Trophoblast cell (in vitro differentiated cells and primary cell): Measurements from ENCODE around the gene KIAA2012.

Source experiments
- DNase-seq, 2 donors: peaks; one replicate each; pipeline ENCODE4 v3.0.0-alpha.2; 2016
- H2AFZ ChIP-seq: 2 replicates; pipeline ENCODE4 v1.6.1; 2013; ENCODE audit warnings: low read length, moderate library complexity, mild to moderate bottlenecking; ENCODE audit not compliant: insufficient read depth, poor library complexity
- H2AK5ac ChIP-seq: 2 replicates; pipeline ENCODE4 v1.6.1; 2013; ENCODE audit warnings: mild to moderate bottlenecking, low read length
- H2BK120ac ChIP-seq: 2 replicates; pipeline ENCODE4 v1.6.1; 2013; ENCODE audit warnings: low read length, mild to moderate bottlenecking, moderate library complexity; ENCODE audit not compliant: insufficient read depth, poor library complexity
- H2BK12ac ChIP-seq: 2 replicates; pipeline ENCODE4 v1.6.1; 2013; ENCODE audit warnings: mild to moderate bottlenecking, low read length, moderate library complexity
- H2BK5ac ChIP-seq: 2 replicates; pipeline ENCODE4 v1.6.1; 2013; ENCODE audit warnings: low read length, low read depth, moderate library complexity, mild to moderate bottlenecking; ENCODE audit not compliant: poor library complexity
- H3K14ac ChIP-seq: 2 replicates; pipeline ENCODE4 v1.6.1; 2013; ENCODE audit warnings: mild to moderate bottlenecking, low read length
- H3K18ac ChIP-seq: 2 replicates; pipeline ENCODE4 v1.6.1; 2013; ENCODE audit warnings: mild to moderate bottlenecking, low read length
- H3K23ac ChIP-seq: 2 replicates; pipeline ENCODE4 v1.6.1; 2013; ENCODE audit warnings: low read length
- H3K27ac ChIP-seq: 2 replicates; pipeline ENCODE4 v1.5.1; 2013; ENCODE audit warnings: low read depth, mild to moderate bottlenecking, inconsistent platforms, low read length, moderate library complexity
- H3K27me3 ChIP-seq: 2 replicates; pipeline ENCODE4 v1.6.1; 2013; ENCODE audit warnings: inconsistent platforms, mild to moderate bottlenecking, low read length, moderate library complexity; ENCODE audit not compliant: insufficient read depth
- H3K36me3 ChIP-seq, 2 experiments: 1 replicate in 1 of 2; 2 replicates in 1 of 2; pipeline ENCODE4 v1.6.1; 2013; ENCODE audit warnings: low read length in 2 of 2, mild to moderate bottlenecking in 2 of 2, moderate library complexity in 1 of 2; ENCODE audit not compliant: insufficient read depth in 2 of 2, control insufficient read depth in 1 of 2
- H3K4ac ChIP-seq: 2 replicates; pipeline ENCODE4 v1.6.1; 2013; ENCODE audit warnings: low read depth, mild to moderate bottlenecking, low read length, moderate library complexity
- H3K4me1 ChIP-seq, 2 experiments: 1 replicate in 1 of 2; 2 replicates in 1 of 2; pipeline ENCODE4 v1.6.1; 2013; ENCODE audit warnings: low read length in 2 of 2, mild to moderate bottlenecking in 2 of 2, moderate library complexity in 1 of 2; ENCODE audit not compliant: insufficient read depth in 2 of 2, control insufficient read depth in 1 of 2
- H3K4me2 ChIP-seq: 2 replicates; pipeline ENCODE4 v1.6.1; 2013; ENCODE audit warnings: inconsistent platforms, mild to moderate bottlenecking, low read length, moderate library complexity
- H3K4me3 ChIP-seq: 2 replicates; pipeline ENCODE4 v1.5.1; 2013; ENCODE audit warnings: mild to moderate bottlenecking, low read depth, low read length, inconsistent platforms
- H3K79me1 ChIP-seq: one replicate; pipeline ENCODE4 v1.6.1; 2013; ENCODE audit warnings: low read length
- H3K79me2 ChIP-seq: 2 replicates; pipeline ENCODE4 v1.6.1; 2013; ENCODE audit warnings: low read length, mild to moderate bottlenecking; ENCODE audit not compliant: control insufficient read depth, insufficient read depth, poor library complexity
- H3K9ac ChIP-seq: 2 replicates; pipeline ENCODE4 v1.6.1; 2013; ENCODE audit warnings: mild to moderate bottlenecking, low read length
- H3K9me3 ChIP-seq: 2 replicates; pipeline ENCODE4 v1.6.1; 2013; ENCODE audit warnings: low read depth, mild to moderate bottlenecking, control low read depth, inconsistent platforms, low read length; ENCODE audit not compliant: insufficient read depth
- H4K12ac ChIP-seq: 2 replicates; pipeline ENCODE4 v1.6.1; 2013; ENCODE audit warnings: low read depth, mild to moderate bottlenecking, low read length, moderate library complexity
- H4K8ac ChIP-seq: 2 replicates; pipeline ENCODE4 v1.6.1; 2013; ENCODE audit warnings: low read depth, mild to moderate bottlenecking, low read length, moderate library complexity
- H4K91ac ChIP-seq: one replicate; pipeline ENCODE4 v1.6.1; 2013; ENCODE audit warnings: low read depth, mild to moderate bottlenecking, low read length, moderate library complexity
- WGBS: extraction: QIAGEN DNeasy Blood & Tissue Kit; methylation state at CpG from one replicate; pipeline ENCODE4 v1.1.7; 2013; ENCODE audit warnings: missing lambda C conversion rate; ENCODE audit not compliant: insufficient read length, insufficient coverage; ENCODE audit errors: extremely low coverage; 5-methylcytosine and 5-hydroxymethylcytosine counted together

The KIAA2012 gene

DNA sequence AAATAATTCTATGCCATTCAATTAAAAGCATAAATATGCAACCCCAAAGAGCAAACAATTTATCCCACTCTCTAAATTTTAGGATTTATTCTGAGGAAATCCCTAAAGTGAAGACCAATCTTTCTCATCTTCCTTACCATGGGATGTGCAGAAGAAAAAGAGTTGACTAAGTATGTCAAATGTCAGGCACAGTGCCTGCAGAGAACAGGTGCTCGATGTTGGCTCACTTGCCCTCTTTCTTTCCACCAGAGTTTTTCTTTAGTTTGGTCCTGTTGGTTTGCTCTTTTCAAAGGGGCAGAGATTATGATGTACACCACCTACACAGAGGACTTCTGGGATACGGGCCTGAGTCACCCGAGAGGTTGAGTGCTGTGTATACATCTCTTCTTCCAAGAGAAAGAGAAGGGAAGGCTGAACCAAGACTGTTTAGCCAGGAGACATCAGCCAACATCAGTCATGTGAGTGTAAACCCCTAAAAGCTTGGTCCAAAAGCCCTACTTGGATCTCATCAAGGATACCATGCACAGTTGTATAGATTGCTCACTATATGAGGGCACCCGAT is 113.7 kb downstream of the KIAA2012 start:
- Histone ChIP-seq H3K27me3 (no peaks in the 10 kb centered on the region), H3K9me3 (no peaks in the 10 kb centered on the region), H4K91ac (no peak overlapping the region), H3K79me2 (no peaks in the 10 kb centered on the region), H3K4ac (no peak overlapping the region), H4K12ac (no peak overlapping the region), H3K9ac (no peak overlapping the region), H2AFZ (no peak overlapping the region), H3K36me3 (no peaks in the 10 kb centered on the region), H3K4me1 (no peaks in the 10 kb centered on the region), H3K4me3 (no peak overlapping the region), H3K4me2 (no peak overlapping the region), H3K14ac (no peak overlapping the region), H3K79me1 (no peaks in the 10 kb centered on the region), H2AK5ac (no peak overlapping the region), H3K18ac (no peak overlapping the region), H4K8ac (no peak overlapping the region), H2BK12ac (no peak overlapping the region), H3K23ac (no peak overlapping the region), H2BK5ac (no peak overlapping the region), H2BK120ac (no peak overlapping the region), H3K27ac (no peak overlapping the region)
- WGBS, result no CpG with 5 or more reads among the region's 4 CpGs
- no peak for DNase-seq

DNA sequence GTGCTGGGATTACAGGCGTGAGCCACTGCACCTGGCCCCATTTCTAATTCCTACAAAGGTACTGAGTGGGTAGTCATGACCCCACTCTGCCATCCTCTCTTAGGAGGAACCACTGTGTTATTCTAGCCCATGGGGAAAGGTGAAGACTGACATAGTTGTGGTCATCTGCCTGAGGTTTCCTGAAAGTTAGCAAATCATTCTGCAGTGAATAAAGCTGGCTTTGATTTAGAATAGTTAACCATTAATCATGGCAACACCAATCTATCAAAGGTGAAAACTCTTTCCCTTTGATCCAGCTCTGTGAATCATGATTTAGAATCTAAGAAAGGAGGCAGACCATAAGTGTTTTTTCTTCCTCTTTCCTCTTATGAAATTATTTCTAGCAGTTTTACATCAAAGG is 114.5 kb downstream of the KIAA2012 start:
- no peak overlapping the region for H3K9ac ChIP-seq
- no peak overlapping the region for H4K12ac ChIP-seq
- H2AFZ ChIP-seq, result no peak overlapping the region
- H3K79me2 ChIP-seq, result no peaks in the 10 kb centered on the region
- H2BK5ac ChIP-seq, result no peak overlapping the region
- no peak overlapping the region for H3K27ac ChIP-seq
- H2BK120ac ChIP-seq, result no peak overlapping the region
- H3K4me1 ChIP-seq, result no peaks in the 10 kb centered on the region
- H3K9me3 ChIP-seq, result no peaks in the 10 kb centered on the region
- H3K4ac ChIP-seq, result no peak overlapping the region
- no peaks in the 10 kb centered on the region for H3K79me1 ChIP-seq
- no peak overlapping the region for H2AK5ac ChIP-seq
- no peak overlapping the region for H3K4me2 ChIP-seq
- H3K18ac ChIP-seq, result no peak overlapping the region
- H3K23ac ChIP-seq, result no peak overlapping the region
- no peak overlapping the region for H4K91ac ChIP-seq
- no peak overlapping the region for H4K8ac ChIP-seq
- H3K14ac ChIP-seq, result no peak overlapping the region
- no peak overlapping the region for H2BK12ac ChIP-seq
- no peak for DNase-seq
- WGBS, result no CpG with 5 or more reads among the region's 1 CpG
- no peaks in the 10 kb centered on the region for H3K27me3 ChIP-seq
- no peaks in the 10 kb centered on the region for H3K36me3 ChIP-seq
- H3K4me3 ChIP-seq, result no peak overlapping the region

DNA sequence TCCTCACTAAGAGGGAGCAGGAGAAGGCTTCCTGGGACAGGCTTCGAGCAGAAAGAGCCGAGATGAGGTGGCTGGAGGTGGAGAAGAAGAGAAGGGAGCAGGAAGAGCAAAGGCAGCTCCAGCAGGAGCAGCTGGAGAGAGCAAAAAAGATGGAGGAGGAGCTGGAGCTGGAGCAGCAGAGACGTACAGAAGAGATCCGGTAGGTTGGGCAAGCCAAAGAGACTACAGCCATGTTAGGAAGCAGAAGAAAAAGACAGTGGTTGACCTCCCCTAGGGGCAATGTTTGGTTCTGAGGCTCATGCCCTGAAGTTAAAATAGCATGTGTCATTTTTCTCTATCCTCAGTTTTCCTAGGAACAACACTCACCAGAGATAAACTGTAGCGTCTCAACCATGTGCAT is 120.2 kb downstream of the KIAA2012 start:
- Histone ChIP-seq H3K4ac (no peak overlapping the region), H3K9me3 (no peaks in the 10 kb centered on the region), H2BK120ac (no peak overlapping the region), H2BK5ac (no peak overlapping the region), H3K18ac (no peak overlapping the region), H2AFZ (no peak overlapping the region), H3K27me3 (no peaks in the 10 kb centered on the region), H3K27ac (no peak overlapping the region), H3K23ac (no peak overlapping the region), H4K91ac (no peak overlapping the region), H3K79me2 (no peaks in the 10 kb centered on the region), H3K14ac (no peak overlapping the region), H4K12ac (no peak overlapping the region), H3K79me1 (no peaks in the 10 kb centered on the region), H2BK12ac (no peak overlapping the region), H2AK5ac (no peak overlapping the region), H4K8ac (no peak overlapping the region), H3K4me1 (no peaks in the 10 kb centered on the region), H3K36me3 (no peaks in the 10 kb centered on the region), H3K4me2 (no peak overlapping the region), H3K4me3 (no peak overlapping the region), H3K9ac (no peak overlapping the region)
- no peak for DNase-seq
- no CpG with 5 or more reads among the region's 5 CpGs for WGBS

GRCh38 chr2:202193881-202194353 is 120.9 kb downstream of the KIAA2012 start:
- Histone ChIP-seq H4K8ac (no peak overlapping the region), H3K4me2 (no peak overlapping the region), H3K36me3 (no peaks in the 10 kb centered on the region), H2AFZ (no peak overlapping the region), H3K23ac (no peak overlapping the region), H3K18ac (no peak overlapping the region), H3K14ac (no peak overlapping the region), H3K27ac (no peak overlapping the region), H3K4me3 (no peak overlapping the region), H2BK5ac (no peak overlapping the region), H2AK5ac (no peak overlapping the region), H4K12ac (no peak overlapping the region), H4K91ac (no peak overlapping the region), H3K79me2 (no peaks in the 10 kb centered on the region), H3K9ac (no peak overlapping the region), H3K9me3 (no peaks in the 10 kb centered on the region), H3K27me3 (no peaks in the 10 kb centered on the region), H2BK12ac (no peak overlapping the region), H3K4me1 (no peaks in the 10 kb centered on the region), H3K79me1 (no peaks in the 10 kb centered on the region), H3K4ac (no peak overlapping the region), H2BK120ac (no peak overlapping the region)
- WGBS, result no CpG with 5 or more reads among the region's 7 CpGs
- no peak for DNase-seq
